Heart left ventricle (tissue), 16 donors: ENCODE measurements around the gene IGSF5. TPM values are rescaled to one million over a fixed set of nuclear protein-coding genes. Genes with fewer than 3 reads are reported as not detected.
A peak's percentile ranks its signal among the peaks of the same experiment; 100 is the strongest.

Experiments used
- ATAC-seq, 4 donors: fragments of 200-7000 bp; cut with Tn5 transposase; one replicate each; pipeline ENCODE4 v1.9.1; 2020 to 2022; ENCODE audit warnings: moderate library complexity in 4 of 4, mild to moderate bottlenecking in 3 of 4, moderate number of reproducible peaks in 1 of 4
- DNase-seq, 5 donors: peaks; one replicate each; pipeline ENCODE4 v3.0.0-alpha.2; 2020
- H3K27ac ChIP-seq, 12 donors: fragments of 200-600 bp; sonication (generic) in 4 of 12; one replicate each; pipeline versions ENCODE4 v1.5.0 to v1.8.0; 2016 to 2022; ENCODE audit warnings: mild to moderate bottlenecking in 2 of 12
- H3K27me3 ChIP-seq, 9 donors: fragments of 200-600 bp; sonication (generic) in 2 of 9; one replicate each; pipeline versions ENCODE4 v1.5.1 to v1.8.0; 2016 to 2022; ENCODE audit warnings: mild to moderate bottlenecking in 3 of 9
- H3K36me3 ChIP-seq, 9 donors: fragments of 200-600 bp; sonication (generic) in 2 of 9; one replicate each; pipeline versions ENCODE4 v1.5.0 to v1.8.0; 2018 to 2022; ENCODE audit warnings: mild to moderate bottlenecking in 2 of 9
- H3K4me1 ChIP-seq, 12 donors: fragments of 200-600 bp; sonication (generic) in 4 of 12; one replicate each; pipeline versions ENCODE4 v1.5.0 to v1.8.0; 2016 to 2022; ENCODE audit warnings: mild to moderate bottlenecking in 3 of 12
- H3K4me3 ChIP-seq, 12 donors: fragments of 200-600 bp; sonication (generic) in 4 of 12; one replicate each; pipeline versions ENCODE4 v1.5.0 to v1.8.0; 2017 to 2022; ENCODE audit warnings: mild to moderate bottlenecking in 9 of 12, moderate library complexity in 4 of 12
- H3K9me3 ChIP-seq, 12 donors: fragments of 200-600 bp; sonication (generic) in 4 of 12; one replicate each; pipeline versions ENCODE4 v1.5.0 to v1.8.0; 2016 to 2022; ENCODE audit warnings: mild to moderate bottlenecking in 1 of 12
- CTCF ChIP-seq, 12 donors: fragments of 200-600 bp; sonication (generic) in 4 of 12; IDR thresholded peaks; one replicate each; pipeline versions ENCODE4 v1.5.0 to v1.8.0; 2018 to 2022; ENCODE audit warnings: antibody characterized with exemption in 12 of 12, mild to moderate bottlenecking in 5 of 12
- POLR2A ChIP-seq, 2 donors: fragments of 450-650 bp; IDR thresholded peaks; one replicate each; pipeline ENCODE4 v1.6.1; 2017; ENCODE audit warnings: antibody characterized with exemption in 2 of 2, mild to moderate bottlenecking in 2 of 2, moderate library complexity in 2 of 2
- WGBS, 4 donors: extraction: QIAGEN DNeasy Blood & Tissue Kit in 2 of 4; methylation state at CpG; one replicate each; pipeline versions ENCODE4 v1.1.5 to v1.1.7; 2013 to 2018; 5-methylcytosine and 5-hydroxymethylcytosine counted together
- intact Hi-C, 10 donors: fragments of 100-400 bp; cut with DNase I; formaldehyde crosslinking; loops; one replicate each; pipeline versions ENCODE4 v1.11.1 to v1.14.2; 2022
- polyA plus RNA-seq, 2 donors: library from polyadenylated mRNA; stranded (reverse); fragments of 200-250 nt; gene quantifications; one replicate each; pipeline ENCODE4 v1.2.3, GENCODE V29; 2013
- total RNA-seq, 9 donors: library from RNA; depleted of rRNA in 2 of 9; stranded (reverse); fragments of >200 nt in 2 of 9; fragmentation: NEBNext Ultra II Directional in 3 of 9; extraction: Animal tissue kit (Norgen Biotek cat#: 25700) in 3 of 9; gene quantifications; one replicate each; pipeline versions ENCODE4 v1.1.0 to v1.2.4, GENCODE V29; 2016 to 2023
- donor health status: ischemic (EF 13 %, LVEDD 7.1; RV severe dilation, severe dysfunction).
- donor health status: healthy with polysubstance abuse.
- donor health status: DM: no; HTN: yes; CAD: no.
- donor health status: DM: no; HTN: no; CAD: no.
- donor health status: ischemic (EF 25% LVEDD 6.9; RV normal size, moderate dysfunction).
- donor health status: ischemic (EF 25% LVEDD 5.7; RV mildly dilated, moderate dysfunction).
- donor health status: healthy.
- donor health status: DM: yes; HTN: yes; CAD: no.
- donor health status: ischemic (EF 35%, LVEDD 5.7; RV mildly dilated, moderate dysfunction).
- donor health status: nonischemic (EF 11% LVEDD 7.7; RV severe dilation, severe dysfunction).
- donor health status: DM: yes; HTN: yes; CAD: no.
- donor health status: PGD.
- donor health status: ischemic (EF 29% LVEDD 5.4; RV normal size, mild dysfunction).
- donor health status: nonischemic (EF 23%, LVEDD 6.1; RV moderate dilation, normal function).

The IGSF5 gene
- total and polyA plus RNA-seq, 11 donors: 0.98 to 6.4 (median 4.2) TPM

GRCh38 chr21:39788383-39788782 is 43.4 kb downstream of the IGSF5 start:
- no peaks in the 10 kb centered on the region for H3K36me3 ChIP-seq
- H3K4me3 ChIP-seq: peak overlapping the region in 11 of 12 donors; percentile 14 to 50 (median 37)
- 2 to 8% (median 4%) methylated on average over 7 to 9 of the region's 9 CpGs for whole genome bisulfite sequencing, 4 donors
- ATAC-seq (peak; percentile 98 to 99 (median 99)), DNase-seq (peak; percentile 75 to 91 (median 84))
- no peaks in the 10 kb centered on the region for H3K27me3 ChIP-seq
- H3K27ac ChIP-seq: peak overlapping the region in 8 of 12 donors; percentile 26 to 59 (median 50)
- peak; percentile 51 to 92 (median 76) for TF ChIP-seq CTCF (IDR thresholded peaks at IDR 0.05)
- no peak for TF ChIP-seq POLR2A (IDR thresholded peaks at IDR 0.05)
- no peaks in the 10 kb centered on the region for H3K9me3 ChIP-seq
- intact Hi-C loops: loop anchor here in 9 of 10 donors (1.0 to 10.0 kb wide), 8 partner anchors 256 to 596 kb away; no protein-coding TSS in a partner anchor
- H3K4me1 ChIP-seq: peaks cover 0 to 12% (median 0%) of the 10 kb centered on the region in 12 donors

- 91 to 97% (median 93%) methylated on average over 8 of the region's 8 CpGs for WGBS, 4 donors
- Histone ChIP-seq H3K4me1 (peaks cover 0 to 13% (median 0%) of the 10 kb centered on the region in 12 donors), H3K4me3 (no peak overlapping the region), H3K27ac (no peak overlapping the region), H3K9me3 (no peaks in the 10 kb centered on the region), H3K27me3 (no peaks in the 10 kb centered on the region), H3K36me3 (peaks cover 0 to 1% (median 0%) of the 10 kb centered on the region in 9 donors)
- no peak for ATAC-seq
- TF ChIP-seq POLR2A (IDR thresholded peaks at IDR 0.05) (no peak), CTCF (IDR thresholded peaks at IDR 0.05) (no peak)
- DNase-seq: no peak
- intact Hi-C loops: loop anchor here in 2 of 10 donors (5.0 to 10.0 kb wide), 2 partner anchors 71 to 258 kb away; partner anchors contain the start of gene PCP4 (in 1 of the 2)
Observed at GRCh38 chr21:39796466-39796865, 51.5 kb downstream of the IGSF5 start.

- no peaks in the 10 kb centered on the region for H3K9me3 ChIP-seq
- H3K4me1 ChIP-seq: peaks cover 0 to 16% (median 0%) of the 10 kb centered on the region in 12 donors
- DNase-seq: peak in 4 of 5 donors; percentile 20 to 68 (median 44)
- intact Hi-C loops: loop anchor here in 2 of 10 donors (5.0 to 10.0 kb wide), 2 partner anchors 68 to 256 kb away; partner anchors contain the start of gene PCP4 (in 1 of the 2)
- no peak overlapping the region for H3K27ac ChIP-seq
- WGBS, 4 donors: 38 to 68% (median 57%) methylated on average over 7 of the region's 7 CpGs
- ATAC-seq: peak; percentile 83 to 91 (median 90)
- H3K27me3 ChIP-seq: no peaks in the 10 kb centered on the region
- H3K36me3 ChIP-seq: peaks cover 0 to 3% (median 0%) of the 10 kb centered on the region in 9 donors
- TF ChIP-seq CTCF (IDR thresholded peaks at IDR 0.05) (no peak), POLR2A (IDR thresholded peaks at IDR 0.05) (no peak)
- no peak overlapping the region for H3K4me3 ChIP-seq
Observed at GRCh38 chr21:39799178-39799577, 54.2 kb downstream of the IGSF5 start.

- Histone ChIP-seq H3K4me3 (no peak overlapping the region), H3K36me3 (peaks cover 0 to 3% (median 0%) of the 10 kb centered on the region in 9 donors), H3K9me3 (no peaks in the 10 kb centered on the region), H3K27ac (no peak overlapping the region), H3K4me1 (peaks cover 0 to 21% (median 0%) of the 10 kb centered on the region in 12 donors), H3K27me3 (no peaks in the 10 kb centered on the region)
- intact Hi-C loops: no loop called here
- WGBS, 4 donors: 50 to 78% (median 68%) methylated on average over 4 of the region's 4 CpGs
- no peak for TF ChIP-seq POLR2A (IDR thresholded peaks at IDR 0.05)
- ATAC-seq (no peak), DNase-seq (no peak)
Observed at GRCh38 chr21:39800311-39800710, 55.3 kb downstream of the IGSF5 start.
